Limb (tissue), 2 donors: Measurements from ENCODE around the gene PTPN14.
A peak's percentile ranks its signal among the peaks of the same experiment; 100 is the strongest.

Experiments used
- DNase-seq, 2 donors: peaks; one replicate each; pipeline ENCODE4 v3.0.0-alpha.2; 2016; ENCODE audit errors: extremely low spot score in 2 of 2

PTPN14 gene

GRCh38 chr1:214454569-214455396 lies 96.6 kb downstream of the PTPN14 start:
- no peak for DNase-seq

- no peak for DNase-seq
These were observed 98.2 kb downstream of the PTPN14 start for GRCh38 chr1:214453109-214453722.

- DNase-seq: no peak
These were observed 99.1 kb downstream of the PTPN14 start for GRCh38 chr1:214452152-214452784.

GRCh38 chr1:214451596-214451995 lies 99.8 kb downstream of the PTPN14 start:
- DNase-seq: no peak

GRCh38 chr1:214449371-214449770 lies 102.0 kb downstream of the PTPN14 start:
- DNase-seq: no peak

- no peak for DNase-seq
These were observed 102.9 kb downstream of the PTPN14 start for GRCh38 chr1:214448536-214448935.

GRCh38 chr1:214447557-214447871 lies 103.9 kb downstream of the PTPN14 start:
- no peak for DNase-seq

- no peak for DNase-seq
These were observed 104.4 kb downstream of the PTPN14 start for GRCh38 chr1:214446772-214447556.

- peak in 1 of 2 donors; percentile 77 for DNase-seq
These were observed 105.4 kb downstream of the PTPN14 start for GRCh38 chr1:214445831-214446614.

GRCh38 chr1:214445199-214445598 lies 106.2 kb downstream of the PTPN14 start:
- DNase-seq: no peak

GRCh38 chr1:214444182-214444939 lies 107.0 kb downstream of the PTPN14 start:
- no peak for DNase-seq

GRCh38 chr1:214441119-214441518 lies 110.3 kb downstream of the PTPN14 start:
- DNase-seq: peak in 1 of 2 donors; percentile 51

- DNase-seq: no peak
These were observed 111.0 kb downstream of the PTPN14 start for GRCh38 chr1:214440219-214440965.

- DNase-seq: no peak
These were observed 111.9 kb downstream of the PTPN14 start for GRCh38 chr1:214439352-214440119.

- DNase-seq: no peak
These were observed 112.9 kb downstream of the PTPN14 start for GRCh38 chr1:214438530-214438929.

- DNase-seq: no peak
These were observed 113.3 kb downstream of the PTPN14 start for GRCh38 chr1:214438075-214438474.

- DNase-seq: no peak
These were observed 115.5 kb downstream of the PTPN14 start for GRCh38 chr1:214435867-214436266.

- DNase-seq: no peak
These were observed 119.2 kb downstream of the PTPN14 start for GRCh38 chr1:214432245-214432644.
